ENCODE data around the gene BTBD9.

DNA sequence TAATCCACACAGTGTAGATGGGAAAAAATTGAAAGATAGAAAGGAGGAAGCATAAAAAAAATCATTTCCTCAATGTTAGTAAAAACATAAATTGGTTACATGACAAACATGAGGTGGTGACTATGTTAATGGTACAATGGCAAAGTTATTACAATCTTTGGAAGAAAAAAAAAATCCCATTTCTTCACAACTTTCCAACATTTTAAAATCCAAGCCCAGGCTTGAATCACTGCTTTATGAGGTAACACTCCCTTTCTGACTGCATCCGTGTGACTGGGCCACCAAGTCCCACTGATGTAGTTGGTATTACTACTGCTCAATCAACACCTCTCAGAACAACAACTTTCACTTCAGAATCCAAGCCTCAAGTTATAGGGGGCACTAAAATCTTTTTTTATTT lies 160.4 kb downstream of the BTBD9 start:
- no peak for TF ChIP-seq POLR2A (IDR thresholded peaks at IDR 0.05)
- no peak for TF ChIP-seq CTCF (IDR thresholded peaks at IDR 0.05)
- TF ChIP-seq POLR2AphosphoS5 (IDR thresholded peaks at IDR 0.05), result no peak

Measured in transverse colon (tissue), 4 donors.